ENCODE measurements around the gene CYTH2.
A peak's percentile ranks its signal among the peaks of the same experiment; 100 is the strongest.
"Not testable (repeated sequence)": the region's sequence is repeated elsewhere in the genome, so short reads cannot be mapped to it uniquely, and the experiment has no call there.

The CYTH2 gene

DNA sequence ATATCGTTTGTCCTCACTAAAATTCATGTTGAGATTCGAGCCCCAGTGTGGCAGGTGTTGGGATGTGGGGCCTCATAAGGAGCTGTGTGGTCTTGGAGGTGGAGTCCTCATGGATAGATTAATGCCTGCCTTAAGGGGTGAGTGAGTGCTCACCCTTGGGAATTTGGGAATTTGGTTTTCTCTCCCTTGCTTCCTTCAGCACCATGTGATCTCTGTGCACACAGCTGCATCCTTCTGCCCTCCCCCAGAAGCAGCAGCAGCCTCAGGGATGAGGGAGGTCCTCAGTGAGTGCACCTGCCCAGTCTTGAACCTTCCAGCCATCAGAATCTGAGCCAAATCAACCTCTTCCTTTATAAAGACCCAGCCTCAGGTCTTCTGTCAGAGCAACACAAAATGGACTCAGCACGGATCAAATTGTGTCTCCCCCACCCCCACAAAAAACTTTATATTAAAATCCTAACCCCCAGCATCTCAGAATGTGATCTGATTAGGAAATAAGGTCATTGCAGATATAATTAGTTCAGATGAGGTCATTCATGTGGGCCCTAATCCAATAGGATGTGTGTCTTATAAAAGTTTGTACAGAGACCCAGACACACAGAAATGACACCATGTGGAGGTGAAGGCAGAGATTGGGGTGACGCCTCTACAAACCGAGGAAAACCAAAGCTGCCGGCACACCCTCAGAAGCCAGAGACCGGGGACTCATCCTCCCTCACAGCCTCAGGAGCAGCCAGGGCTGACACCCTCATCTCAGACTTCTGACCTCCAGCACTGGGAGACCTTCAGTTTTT lies 12.9 kb downstream of the CYTH2 start:
- Histone ChIP-seq H3K36me3 (ENCODE audit: control insufficient read depth in 5 of 5, insufficient read depth in 5 of 5, low read length in 5 of 5) (peaks cover 0 to 21% (median 20%) of the 10 kb centered on the region in 5 donors), H3K27me3 (ENCODE audit: control insufficient read depth in 5 of 5, insufficient read depth in 4 of 5, low read length in 5 of 5) (peaks cover 0 to 3% (median 0%) of the 10 kb centered on the region in 5 donors), H3K4me1 (ENCODE audit: control insufficient read depth in 5 of 5, insufficient read depth in 5 of 5, low read length in 5 of 5) (peaks cover 5 to 26% (median 22%) of the 10 kb centered on the region in 5 donors), H3K9ac (ENCODE audit: low read length in 5 of 5) (peak overlapping the region in 1 of 5 donors; percentile 35), H3K27ac (ENCODE audit: low read depth, low read length) (no peak overlapping the region), H3K4me3 (ENCODE audit: low read depth in 1 of 5, low read length in 5 of 5) (no peak overlapping the region), H3K9me3 (ENCODE audit: control insufficient read depth in 5 of 5, low read length in 5 of 5) (no peaks in the 10 kb centered on the region)

DNA sequence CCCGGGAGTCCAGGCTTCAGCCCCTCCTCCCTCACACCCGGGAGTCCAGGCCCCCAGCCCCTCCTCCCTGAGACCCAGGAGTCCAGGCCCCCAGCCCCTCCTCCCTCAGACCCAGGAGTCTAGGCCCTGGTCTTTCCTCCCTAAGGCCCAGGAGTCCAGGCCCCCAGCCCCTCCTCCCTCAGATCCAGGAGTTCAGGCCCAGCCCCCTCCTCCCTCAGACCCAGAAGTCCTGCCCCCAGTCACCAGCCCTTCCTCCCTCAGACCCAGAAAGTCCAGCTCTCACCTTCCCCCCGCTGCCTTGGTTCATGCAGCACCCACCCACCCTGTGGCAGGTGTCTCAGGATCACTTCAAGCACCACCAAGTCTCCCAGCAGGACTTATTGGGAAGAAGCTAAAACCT lies 14.1 kb downstream of the CYTH2 start:
- Histone ChIP-seq H3K9me3 (ENCODE audit: control insufficient read depth in 5 of 5, low read length in 5 of 5) (no peaks in the 10 kb centered on the region), H3K27me3 (ENCODE audit: control insufficient read depth in 5 of 5, insufficient read depth in 4 of 5, low read length in 5 of 5) (peaks cover 0 to 6% (median 0%) of the 10 kb centered on the region in 5 donors), H3K9ac (ENCODE audit: low read length in 5 of 5) (no peak overlapping the region), H3K4me3 (ENCODE audit: low read depth in 1 of 5, low read length in 5 of 5) (no peak overlapping the region), H3K27ac (ENCODE audit: low read depth, low read length) (no peak overlapping the region), H3K4me1 (ENCODE audit: control insufficient read depth in 5 of 5, insufficient read depth in 5 of 5, low read length in 5 of 5) (peaks cover 5 to 26% (median 22%) of the 10 kb centered on the region in 5 donors), H3K36me3 (ENCODE audit: control insufficient read depth in 5 of 5, insufficient read depth in 5 of 5, low read length in 5 of 5) (peaks cover 0 to 8% (median 8%) of the 10 kb centered on the region in 5 donors)

DNA sequence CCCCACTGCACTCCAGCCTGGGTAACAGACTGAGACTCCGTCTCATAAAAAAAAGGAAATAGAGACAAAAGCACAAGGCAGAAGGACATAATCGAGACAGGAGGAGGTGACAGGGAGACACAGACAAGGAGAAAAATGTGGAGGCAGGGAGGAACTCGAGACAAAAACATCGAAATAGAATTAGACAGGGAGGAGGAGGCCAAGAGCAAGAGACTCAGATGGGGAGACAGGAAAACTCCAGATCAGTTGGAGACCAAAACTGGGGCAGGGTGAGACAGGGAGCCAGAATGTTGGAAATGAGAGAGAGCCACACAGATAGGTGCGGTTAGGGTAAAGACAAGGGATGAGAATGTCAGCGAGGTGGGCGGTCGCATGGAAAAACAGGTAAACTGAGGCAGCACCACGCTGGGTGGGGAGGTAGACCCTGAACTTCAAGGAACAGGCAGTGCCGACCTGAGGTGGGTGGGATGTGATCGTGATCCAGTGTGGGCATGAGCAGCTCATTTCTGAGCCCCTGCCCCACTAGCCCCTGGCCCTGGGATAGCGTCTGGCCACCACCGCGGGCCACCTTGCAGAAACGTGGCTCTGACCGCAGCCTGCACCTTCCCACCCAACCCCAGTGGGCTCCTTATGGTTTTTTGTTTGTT lies 15.2 kb downstream of the CYTH2 start:
- H3K9ac ChIP-seq (ENCODE audit: low read length in 5 of 5): no peak overlapping the region
- peaks cover 5 to 26% (median 22%) of the 10 kb centered on the region in 5 donors for H3K4me1 ChIP-seq (ENCODE audit: control insufficient read depth in 5 of 5, insufficient read depth in 5 of 5, low read length in 5 of 5)
- H3K9me3 ChIP-seq (ENCODE audit: control insufficient read depth in 5 of 5, low read length in 5 of 5): no peaks in the 10 kb centered on the region
- H3K36me3 ChIP-seq (ENCODE audit: control insufficient read depth in 5 of 5, insufficient read depth in 5 of 5, low read length in 5 of 5): peaks cover 0 to 1% (median under 1%) of the 10 kb centered on the region in 5 donors
- H3K27me3 ChIP-seq (ENCODE audit: control insufficient read depth in 5 of 5, insufficient read depth in 4 of 5, low read length in 5 of 5): peaks cover 0 to 6% (median 0%) of the 10 kb centered on the region in 5 donors
- no peak overlapping the region for H3K4me3 ChIP-seq (ENCODE audit: low read depth in 1 of 5, low read length in 5 of 5)
- H3K27ac ChIP-seq (ENCODE audit: low read depth, low read length): no peak overlapping the region

DNA sequence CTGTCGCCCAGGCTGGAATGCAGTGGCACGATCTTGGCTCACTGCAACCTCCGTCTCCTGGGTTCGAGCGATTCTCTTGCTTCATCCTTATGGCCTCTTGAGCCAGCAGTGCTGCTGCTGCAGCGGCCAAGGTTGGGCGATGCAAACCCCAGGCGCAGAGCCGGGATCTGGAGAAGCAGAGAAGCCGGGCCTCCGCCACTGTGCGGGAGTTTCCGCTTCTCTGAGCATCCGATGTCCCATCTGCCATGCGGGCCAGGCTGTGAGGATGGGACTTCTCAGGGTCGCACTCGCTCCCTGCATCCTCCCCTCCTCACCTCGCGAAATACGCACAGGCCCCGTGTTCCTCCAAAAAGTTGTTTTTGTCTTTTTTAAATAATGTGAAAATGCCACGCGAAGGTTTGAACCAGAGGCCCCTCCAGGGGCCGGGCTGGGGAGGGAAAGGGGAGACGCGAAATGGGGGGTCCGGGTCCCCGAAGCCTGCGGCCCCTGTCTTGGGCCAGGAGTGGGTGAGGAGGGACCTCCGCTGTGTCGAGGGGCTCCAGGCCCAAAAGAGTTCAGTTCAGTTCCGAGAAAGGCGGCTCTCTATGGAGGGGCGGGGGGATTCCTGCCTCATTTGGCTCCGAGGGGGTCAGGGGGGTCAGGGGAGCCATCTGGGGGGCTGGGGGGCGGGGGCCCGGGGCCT lies 15.9 kb downstream of the CYTH2 start:
- H3K27ac ChIP-seq (ENCODE audit: low read depth, low read length): no peak overlapping the region
- no peak overlapping the region for H3K9ac ChIP-seq (ENCODE audit: low read length in 5 of 5)
- no peaks in the 10 kb centered on the region for H3K9me3 ChIP-seq (ENCODE audit: control insufficient read depth in 5 of 5, low read length in 5 of 5)
- no peaks in the 10 kb centered on the region for H3K36me3 ChIP-seq (ENCODE audit: control insufficient read depth in 5 of 5, insufficient read depth in 5 of 5, low read length in 5 of 5)
- H3K4me3 ChIP-seq (ENCODE audit: low read depth in 1 of 5, low read length in 5 of 5): no peak overlapping the region
- H3K4me1 ChIP-seq (ENCODE audit: control insufficient read depth in 5 of 5, insufficient read depth in 5 of 5, low read length in 5 of 5): peaks cover 5 to 24% (median 23%) of the 10 kb centered on the region in 5 donors
- peaks cover 0 to 6% (median 0%) of the 10 kb centered on the region in 5 donors for H3K27me3 ChIP-seq (ENCODE audit: control insufficient read depth in 5 of 5, insufficient read depth in 4 of 5, low read length in 5 of 5)

DNA sequence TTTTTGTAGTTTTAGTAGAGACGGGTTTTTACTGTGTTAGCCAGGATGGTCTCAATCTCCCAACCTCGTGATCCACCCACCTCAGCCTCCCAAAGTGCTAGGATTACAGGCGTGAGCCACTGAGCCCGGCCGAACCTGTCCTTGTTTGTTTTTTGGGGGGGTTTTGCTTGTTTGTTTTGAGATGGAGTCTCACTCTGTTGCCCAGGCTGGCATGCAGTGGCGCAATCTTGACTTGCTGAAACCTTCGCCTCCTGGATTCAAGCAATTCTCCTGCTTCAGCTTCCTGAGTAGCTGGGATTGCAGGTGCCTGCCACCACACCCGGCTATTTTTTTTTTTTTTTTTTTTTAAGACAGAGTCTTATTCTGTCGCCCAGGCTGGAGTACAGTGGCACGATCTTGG lies 17.5 kb downstream of the CYTH2 start:
- H3K9me3 ChIP-seq (ENCODE audit: control insufficient read depth in 5 of 5, low read length in 5 of 5); H3K27ac ChIP-seq (ENCODE audit: low read depth, low read length); H3K4me3 ChIP-seq (ENCODE audit: low read depth in 1 of 5, low read length in 5 of 5); H3K36me3 ChIP-seq (ENCODE audit: control insufficient read depth in 5 of 5, insufficient read depth in 5 of 5, low read length in 5 of 5); H3K27me3 ChIP-seq (ENCODE audit: control insufficient read depth in 5 of 5, insufficient read depth in 4 of 5, low read length in 5 of 5); H3K9ac ChIP-seq (ENCODE audit: low read length in 5 of 5): not testable (repeated sequence)
- peaks cover 0 to 20% (median 14%) of the 10 kb centered on the region in 5 donors for H3K4me1 ChIP-seq (ENCODE audit: control insufficient read depth in 5 of 5, insufficient read depth in 5 of 5, low read length in 5 of 5)

DNA sequence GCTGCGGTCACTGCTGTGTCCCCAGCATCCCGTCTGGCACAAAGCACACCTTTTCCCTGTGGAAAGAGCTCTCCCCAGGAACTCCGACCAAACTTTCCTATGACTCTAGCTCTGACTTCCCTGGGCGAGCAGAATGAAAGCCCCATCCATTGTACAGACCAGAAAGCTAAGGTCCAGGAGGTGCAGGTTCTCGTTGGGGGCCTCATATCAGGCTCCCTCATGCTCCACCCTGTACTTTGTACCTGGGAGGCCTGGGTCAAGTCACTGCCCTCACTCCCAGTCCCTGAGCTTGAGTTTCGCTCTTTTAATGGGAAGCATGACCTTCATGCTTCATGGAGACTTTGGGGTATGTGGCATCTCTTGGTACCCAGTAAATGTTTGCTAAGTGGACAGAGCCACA lies 18.4 kb downstream of the CYTH2 start:
- Histone ChIP-seq H3K27me3 (ENCODE audit: control insufficient read depth in 5 of 5, insufficient read depth in 4 of 5, low read length in 5 of 5) (peaks cover 0 to 9% (median 4%) of the 10 kb centered on the region in 5 donors), H3K9ac (ENCODE audit: low read length in 5 of 5) (no peak overlapping the region), H3K27ac (ENCODE audit: low read depth, low read length) (no peak overlapping the region), H3K36me3 (ENCODE audit: control insufficient read depth in 5 of 5, insufficient read depth in 5 of 5, low read length in 5 of 5) (no peaks in the 10 kb centered on the region), H3K9me3 (ENCODE audit: control insufficient read depth in 5 of 5, low read length in 5 of 5) (no peaks in the 10 kb centered on the region), H3K4me3 (ENCODE audit: low read depth in 1 of 5, low read length in 5 of 5) (no peak overlapping the region), H3K4me1 (ENCODE audit: control insufficient read depth in 5 of 5, insufficient read depth in 5 of 5, low read length in 5 of 5) (peaks cover 0 to 15% (median 13%) of the 10 kb centered on the region in 5 donors)

DNA sequence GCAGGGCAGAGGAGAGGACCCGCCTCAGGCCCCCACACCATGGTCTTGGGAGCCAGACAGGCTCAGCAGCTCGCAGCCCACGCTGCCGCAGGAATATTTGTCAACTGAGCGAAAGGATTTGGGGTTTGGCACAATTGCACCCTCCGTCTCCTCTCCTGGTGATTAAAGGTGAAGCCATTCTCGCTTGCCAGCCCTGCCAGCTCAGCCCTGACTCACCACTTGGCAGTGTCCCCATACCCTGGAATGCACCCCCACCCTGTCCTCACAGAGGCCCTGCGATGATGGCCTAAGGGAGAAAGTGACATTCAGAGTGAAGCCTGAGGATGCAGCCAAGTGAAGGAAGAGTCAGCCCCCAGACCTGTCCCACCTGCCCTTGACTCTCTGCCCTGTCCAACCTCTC lies 18.8 kb downstream of the CYTH2 start:
- Histone ChIP-seq H3K9ac (ENCODE audit: low read length in 5 of 5) (no peak overlapping the region), H3K9me3 (ENCODE audit: control insufficient read depth in 5 of 5, low read length in 5 of 5) (no peaks in the 10 kb centered on the region), H3K27ac (ENCODE audit: low read depth, low read length) (no peak overlapping the region), H3K36me3 (ENCODE audit: control insufficient read depth in 5 of 5, insufficient read depth in 5 of 5, low read length in 5 of 5) (no peaks in the 10 kb centered on the region), H3K27me3 (ENCODE audit: control insufficient read depth in 5 of 5, insufficient read depth in 4 of 5, low read length in 5 of 5) (peaks cover 0 to 9% (median 4%) of the 10 kb centered on the region in 5 donors), H3K4me1 (ENCODE audit: control insufficient read depth in 5 of 5, insufficient read depth in 5 of 5, low read length in 5 of 5) (peaks cover 0 to 18% (median 14%) of the 10 kb centered on the region in 5 donors), H3K4me3 (ENCODE audit: low read depth in 1 of 5, low read length in 5 of 5) (no peak overlapping the region)

DNA sequence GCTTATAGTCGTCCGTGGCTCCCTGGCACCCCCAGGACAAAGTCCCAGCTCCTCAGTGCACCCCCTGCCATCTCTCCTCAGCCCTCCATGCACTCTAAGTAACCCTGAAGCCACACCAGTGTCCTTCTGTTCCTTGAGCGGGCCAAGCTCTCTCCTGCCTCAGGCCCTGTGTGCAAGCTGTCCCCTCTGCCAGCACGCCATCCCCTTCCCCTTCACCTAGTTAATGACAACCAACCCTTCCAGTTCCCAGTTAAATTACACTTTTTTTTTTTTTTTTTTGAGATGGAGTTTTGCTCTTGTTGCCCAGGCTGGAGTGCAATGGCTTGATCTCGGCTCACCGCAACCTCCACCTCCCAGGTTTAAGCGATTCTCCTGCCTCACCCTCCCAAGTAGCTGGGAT lies 19.3 kb downstream of the CYTH2 start:
- H3K9ac ChIP-seq (ENCODE audit: low read length in 5 of 5); H3K9me3 ChIP-seq (ENCODE audit: control insufficient read depth in 5 of 5, low read length in 5 of 5); H3K27me3 ChIP-seq (ENCODE audit: control insufficient read depth in 5 of 5, insufficient read depth in 4 of 5, low read length in 5 of 5); H3K4me3 ChIP-seq (ENCODE audit: low read depth in 1 of 5, low read length in 5 of 5); H3K36me3 ChIP-seq (ENCODE audit: control insufficient read depth in 5 of 5, insufficient read depth in 5 of 5, low read length in 5 of 5); H3K27ac ChIP-seq (ENCODE audit: low read depth, low read length): not testable (repeated sequence)
- peaks cover 0 to 18% (median 14%) of the 10 kb centered on the region in 5 donors for H3K4me1 ChIP-seq (ENCODE audit: control insufficient read depth in 5 of 5, insufficient read depth in 5 of 5, low read length in 5 of 5)

DNA sequence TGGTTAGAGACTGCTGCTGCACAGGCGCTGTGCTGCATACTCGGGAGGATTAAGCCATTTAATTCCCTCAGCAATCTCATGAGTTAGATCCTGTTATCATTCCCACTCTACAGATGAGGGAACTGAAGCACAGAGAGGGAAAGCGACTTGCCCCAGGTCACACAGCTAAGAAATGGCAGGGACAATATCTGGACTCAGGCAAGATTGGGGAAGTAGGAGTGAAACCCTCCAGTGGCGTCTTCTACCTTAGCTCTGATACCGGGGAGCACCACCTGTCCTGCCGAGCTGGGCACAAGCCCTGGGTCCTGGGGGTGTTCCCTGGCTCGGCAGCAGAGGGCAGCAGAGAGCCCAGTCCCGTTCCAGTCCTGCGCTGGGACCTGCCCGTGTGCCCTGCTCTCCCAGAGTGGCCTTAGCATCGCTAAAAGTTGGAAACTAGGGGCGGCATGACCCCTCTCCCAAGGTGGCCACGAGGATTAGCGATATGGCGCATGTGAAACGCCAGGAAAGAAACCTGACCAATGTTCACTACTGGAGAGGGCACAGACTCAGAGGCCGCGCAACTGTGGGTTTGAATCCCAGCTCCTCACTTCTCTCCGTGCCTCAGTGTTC lies 20.5 kb downstream of the CYTH2 start:
- Histone ChIP-seq H3K4me1 (ENCODE audit: control insufficient read depth in 5 of 5, insufficient read depth in 5 of 5, low read length in 5 of 5) (peaks cover 0 to 26% (median 22%) of the 10 kb centered on the region in 5 donors), H3K27ac (ENCODE audit: low read depth, low read length) (no peak overlapping the region), H3K27me3 (ENCODE audit: control insufficient read depth in 5 of 5, insufficient read depth in 4 of 5, low read length in 5 of 5) (peaks cover 0 to 9% (median 4%) of the 10 kb centered on the region in 5 donors), H3K9me3 (ENCODE audit: control insufficient read depth in 5 of 5, low read length in 5 of 5) (no peaks in the 10 kb centered on the region), H3K4me3 (ENCODE audit: low read depth in 1 of 5, low read length in 5 of 5) (no peak overlapping the region), H3K36me3 (ENCODE audit: control insufficient read depth in 5 of 5, insufficient read depth in 5 of 5, low read length in 5 of 5) (no peaks in the 10 kb centered on the region), H3K9ac (ENCODE audit: low read length in 5 of 5) (no peak overlapping the region)

All from subcutaneous abdominal adipose tissue (tissue), 5 donors.